Lower leg skin (tissue), 4 donors: Measurements from ENCODE around the gene NCAM1. TPM values are rescaled to one million over a fixed set of nuclear protein-coding genes. Genes with fewer than 3 reads are reported as not detected.
"Not testable (repeated sequence)": the region's sequence is repeated elsewhere in the genome, so short reads cannot be mapped to it uniquely, and the experiment has no call there.

Experiments
- DNase-seq, 2 donors: peaks; one replicate each; pipeline ENCODE4 v3.0.0-alpha.2; 2019; ENCODE audit warnings: low spot score in 2 of 2
- H3K4me3 ChIP-seq: fragments of 200-600 bp; sonication (generic); 2 replicates; pipeline ENCODE4 v1.5.1; 2017; ENCODE audit warnings: mild to moderate bottlenecking, low read depth; ENCODE audit not compliant: poor library complexity, severe bottlenecking
- CTCF ChIP-seq, 3 donors: fragments of 450-650 bp; IDR thresholded peaks; one replicate each; pipeline ENCODE4 v1.5.1; 2016; ENCODE audit warnings: antibody characterized with exemption in 3 of 3, mild to moderate bottlenecking in 3 of 3, moderate library complexity in 2 of 3
- POLR2A ChIP-seq, 2 donors: fragments of 450-650 bp; IDR thresholded peaks; one replicate each; pipeline ENCODE4 v1.6.1; 2016 to 2017; ENCODE audit warnings: antibody characterized with exemption in 2 of 2, mild to moderate bottlenecking in 1 of 2, moderate library complexity in 1 of 2
- WGBS, 2 donors: methylation state at CpG; one replicate each; pipeline ENCODE4 v1.1.5; 2018; 5-methylcytosine and 5-hydroxymethylcytosine counted together
- intact Hi-C: fragments of 100-400 bp; cut with DNase I; formaldehyde crosslinking; loops from one replicate; pipeline ENCODE4 v1.15.0; 2023; ENCODE audit warnings: low total_unique reads
- total RNA-seq, 4 donors: library from RNA; depleted of rRNA; stranded (reverse); fragments of >200 nt; gene quantifications; one replicate each; pipeline ENCODE4 v1.1.0, GENCODE V29; 2016

Gene NCAM1
- total RNA-seq, 4 donors from 2014 or later = 1.7 to 7.1 (median 3.8) TPM

- no peak overlapping the region for H3K4me3 ChIP-seq
- 76 to 92% methylated on average over 5 of the region's 5 CpGs for WGBS, 2 donors
- intact Hi-C loops = no loop called here
- no peak for TF ChIP-seq POLR2A (IDR thresholded peaks at IDR 0.05)
- DNase-seq = no peak
Measured at GRCh38 chr11:113293936-113294335, 332.7 kb downstream of the NCAM1 start.

GRCh38 chr11:113295993-113296392 lies 334.8 kb downstream of the NCAM1 start:
- no peak for DNase-seq
- WGBS, 2 donors = 77 to 87% methylated on average over 7 of the region's 7 CpGs
- H3K4me3 ChIP-seq = no peak overlapping the region
- intact Hi-C loops = no loop called here
- no peak for TF ChIP-seq CTCF (IDR thresholded peaks at IDR 0.05)

- no peak for DNase-seq
- TF ChIP-seq CTCF (IDR thresholded peaks at IDR 0.05) (no peak), POLR2A (IDR thresholded peaks at IDR 0.05) (no peak)
- intact Hi-C loops = no loop called here
- WGBS, 2 donors = 89 to 96% methylated on average over 2 of the region's 2 CpGs
- H3K4me3 ChIP-seq = no peak overlapping the region
Measured at GRCh38 chr11:113296447-113297205, 335.4 kb downstream of the NCAM1 start.

GRCh38 chr11:113298496-113298895 lies 337.3 kb downstream of the NCAM1 start:
- 93 to 97% methylated on average over 3 of the region's 3 CpGs for WGBS, 2 donors
- DNase-seq, intact Hi-C loops, H3K4me3 ChIP-seq: not testable (repeated sequence)

- H3K4me3 ChIP-seq = no peak overlapping the region
- intact Hi-C loops = loop anchor here (5.0 to 10.0 kb wide), 2 partner anchors 222 to 490 kb away; no protein-coding TSS in a partner anchor
- DNase-seq = no peak
- TF ChIP-seq POLR2A (IDR thresholded peaks at IDR 0.05) = no peak
- TF ChIP-seq CTCF (IDR thresholded peaks at IDR 0.05) = no peak
Measured at GRCh38 chr11:113304916-113305315, 343.7 kb downstream of the NCAM1 start.

- peak in 1 of 3 donors; percentile 51 for TF ChIP-seq CTCF (IDR thresholded peaks at IDR 0.05)
- no peak for TF ChIP-seq POLR2A (IDR thresholded peaks at IDR 0.05)
- no peak overlapping the region for H3K4me3 ChIP-seq
- 40 to 45% methylated on average over 12 of the region's 12 CpGs for WGBS, 2 donors
- intact Hi-C loops = loop anchor here (5.0 to 10.0 kb wide), 2 partner anchors 222 to 489 kb away; no protein-coding TSS in a partner anchor
- DNase-seq = peak; percentile 56 to 93
Measured at GRCh38 chr11:113305440-113306336, 344.5 kb downstream of the NCAM1 start.
